DOHH2 (cell line): Measurements from ENCODE around the gene CHMP5.

Source experiments
- CTCF ChIP-seq: fragments of 200-600 bp; sonication (generic); IDR thresholded peaks from one replicate; pipeline ENCODE4 v1.5.1; 2014; ENCODE audit warnings: antibody characterized with exemption, mild to moderate bottlenecking, low read depth, low read length; ENCODE audit not compliant: poor library complexity, severe bottlenecking
- EZH2phosphoT487 ChIP-seq: fragments of 200-600 bp; sonication (generic); IDR thresholded peaks from 2 replicates; pipeline ENCODE4 v1.6.1; 2017; ENCODE audit warnings: borderline replicate concordance, mild to moderate bottlenecking, antibody characterized with exemption, low read length, moderate library complexity, mixed read lengths

DNA sequence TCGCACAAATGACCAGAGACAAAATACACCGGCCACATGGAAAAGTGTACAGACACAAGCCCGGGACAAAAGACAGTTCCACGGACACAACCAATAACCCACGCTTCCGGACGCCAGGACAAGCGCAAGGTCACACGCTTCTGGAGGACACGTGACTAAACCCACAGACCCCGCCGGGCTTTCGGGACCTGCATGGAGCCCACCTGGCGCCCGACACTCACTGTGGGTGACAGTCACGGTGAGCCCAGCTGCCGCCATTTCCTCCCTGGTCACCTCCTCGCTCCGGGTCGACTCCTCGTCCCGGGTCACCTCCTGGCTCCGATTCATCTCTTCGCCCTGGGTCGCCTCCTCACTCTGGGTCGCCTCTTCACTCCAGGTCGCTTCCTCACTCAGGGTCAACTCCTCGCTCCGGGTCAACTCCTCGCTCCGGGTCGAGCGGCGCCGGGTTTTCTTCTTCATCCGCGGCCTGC is 811 bp upstream of the CHMP5 start:
- no peak for TF ChIP-seq CTCF
- no peak for TF ChIP-seq EZH2phosphoT487
